ENCODE data around the gene SUOX.

The SUOX gene

GRCh38 chr12:55996715-55997534 lies at the start of gene SUOX:
Gene SUOX (plus strand): TSS chr12:55997276. CDS start chr12:56002222, 4,946 bp downstream.
- peak; percentile 99 for DNase-seq (ENCODE audit: low read depth in 1 of 2, low spot score in 1 of 2)
- in situ Hi-C loops (cut with HindIII; ENCODE audit: low pct_unique_long_range_greater_than_20kb, low sequenced_read_pairs): no loop called here
- no peak for TF ChIP-seq JUND (IDR thresholded peaks at IDR 0.05; ENCODE audit: low read depth)

GRCh38 chr12:55955344-55955743 lies 41.7 kb upstream of the SUOX start:
- in situ Hi-C loops (cut with HindIII; ENCODE audit: low pct_unique_long_range_greater_than_20kb, low sequenced_read_pairs): no loop called here

GRCh38 chr12:55955800-55956508 lies 41.1 kb upstream of the SUOX start:
- in situ Hi-C loops (cut with HindIII; ENCODE audit: low pct_unique_long_range_greater_than_20kb, low sequenced_read_pairs): no loop called here
- peak; percentile 75; the same call in 1 of the 2 replicates for TF ChIP-seq JUND (IDR thresholded peaks at IDR 0.05; ENCODE audit: low read depth)
- DNase-seq (ENCODE audit: low read depth in 1 of 2, low spot score in 1 of 2): peak in 1 of 2 experiments; percentile 85

More at GRCh38 chr12:55955344-55955743, 41.7 kb upstream of the SUOX start:
- DNase-seq (ENCODE audit: low read depth in 1 of 2, low spot score in 1 of 2): no peak
- no peak for TF ChIP-seq JUND (IDR thresholded peaks at IDR 0.05; ENCODE audit: low read depth)

- DNase-seq (ENCODE audit: low read depth in 1 of 2, low spot score in 1 of 2): peak in 1 of 2 experiments; percentile 78
- in situ Hi-C loops (cut with HindIII; ENCODE audit: low pct_unique_long_range_greater_than_20kb, low sequenced_read_pairs): no loop called here
- no peak for TF ChIP-seq JUND (IDR thresholded peaks at IDR 0.05; ENCODE audit: low read depth)
These were observed 39.8 kb upstream of the SUOX start for GRCh38 chr12:55957106-55957859.

- in situ Hi-C loops (cut with HindIII; ENCODE audit: low pct_unique_long_range_greater_than_20kb, low sequenced_read_pairs): no loop called here
- DNase-seq (ENCODE audit: low read depth in 1 of 2, low spot score in 1 of 2): no peak
- TF ChIP-seq JUND (IDR thresholded peaks at IDR 0.05; ENCODE audit: low read depth): no peak
These were observed 33.3 kb upstream of the SUOX start for GRCh38 chr12:55963760-55964159.

DNA sequence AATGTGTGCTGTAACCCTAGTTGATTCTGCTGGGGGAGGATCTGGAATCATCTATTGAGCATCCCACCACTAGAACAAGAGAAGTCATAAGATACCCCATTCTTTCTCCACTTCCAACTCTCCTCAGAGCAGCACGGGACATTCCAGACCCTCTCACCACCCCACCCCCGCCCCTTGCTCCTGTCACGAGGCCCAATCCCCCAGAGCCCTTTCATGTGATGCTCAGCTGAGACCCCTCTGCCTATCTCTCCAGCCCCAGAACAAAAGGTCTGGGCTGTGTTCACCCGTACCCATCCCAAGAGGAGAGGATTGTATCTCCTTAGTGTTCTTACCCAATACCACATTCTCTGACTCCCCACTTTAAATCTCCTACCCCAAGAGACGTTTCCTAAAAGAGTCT lies 31.8 kb upstream of the SUOX start:
- no peak for DNase-seq (ENCODE audit: low read depth in 1 of 2, low spot score in 1 of 2)
- in situ Hi-C loops (cut with HindIII; ENCODE audit: low pct_unique_long_range_greater_than_20kb, low sequenced_read_pairs): no loop called here
- no peak for TF ChIP-seq JUND (IDR thresholded peaks at IDR 0.05; ENCODE audit: low read depth)

GRCh38 chr12:55965941-55966407 lies 31.1 kb upstream of the SUOX start, which contains the start of gene PMEL:
Gene PMEL (minus strand): TSS chr12:55966042. CDS start chr12:55966011, 31 bp downstream.
- in situ Hi-C loops (cut with HindIII; ENCODE audit: low pct_unique_long_range_greater_than_20kb, low sequenced_read_pairs): no loop called here
- TF ChIP-seq JUND (IDR thresholded peaks at IDR 0.05; ENCODE audit: low read depth): no peak
- peak in 1 of 2 experiments; percentile 47 for DNase-seq (ENCODE audit: low read depth in 1 of 2, low spot score in 1 of 2)

- DNase-seq (ENCODE audit: low read depth in 1 of 2, low spot score in 1 of 2): peak; percentile 87 to 93
- in situ Hi-C loops (cut with HindIII; ENCODE audit: low pct_unique_long_range_greater_than_20kb, low sequenced_read_pairs): no loop called here
- no peak for TF ChIP-seq JUND (IDR thresholded peaks at IDR 0.05; ENCODE audit: low read depth)
These were observed 30.4 kb upstream of the SUOX start, which contains the start of gene CDK2 for GRCh38 chr12:55966408-55967281. Gene CDK2 (plus strand): TSS chr12:55966830. CDS start chr12:55967009, 179 bp downstream.

DNA sequence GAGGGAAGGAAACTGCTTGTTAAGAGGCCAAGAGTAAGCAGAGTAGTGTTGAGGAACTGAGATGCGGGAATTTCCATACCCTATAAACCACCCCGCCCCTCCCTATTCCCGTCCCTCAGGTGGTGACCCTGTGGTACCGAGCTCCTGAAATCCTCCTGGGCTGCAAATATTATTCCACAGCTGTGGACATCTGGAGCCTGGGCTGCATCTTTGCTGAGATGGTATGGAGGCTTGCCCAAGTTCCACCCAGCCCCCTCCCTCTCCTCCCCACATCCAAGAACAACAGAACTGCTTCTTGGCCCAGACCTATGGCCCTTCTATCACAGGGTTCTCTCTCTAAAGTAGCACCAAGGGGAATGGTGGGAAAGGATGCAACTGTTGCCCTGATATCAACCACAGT lies 27.7 kb upstream of the SUOX start:
- in situ Hi-C loops (cut with HindIII; ENCODE audit: low pct_unique_long_range_greater_than_20kb, low sequenced_read_pairs): no loop called here
- TF ChIP-seq JUND (IDR thresholded peaks at IDR 0.05; ENCODE audit: low read depth): no peak
- DNase-seq (ENCODE audit: low read depth in 1 of 2, low spot score in 1 of 2): no peak

- DNase-seq (ENCODE audit: low read depth in 1 of 2, low spot score in 1 of 2): no peak
- TF ChIP-seq JUND (IDR thresholded peaks at IDR 0.05; ENCODE audit: low read depth): no peak
- in situ Hi-C loops (cut with HindIII; ENCODE audit: low pct_unique_long_range_greater_than_20kb, low sequenced_read_pairs): no loop called here
These were observed 26.3 kb upstream of the SUOX start for GRCh38 chr12:55970775-55971174.

DNA sequence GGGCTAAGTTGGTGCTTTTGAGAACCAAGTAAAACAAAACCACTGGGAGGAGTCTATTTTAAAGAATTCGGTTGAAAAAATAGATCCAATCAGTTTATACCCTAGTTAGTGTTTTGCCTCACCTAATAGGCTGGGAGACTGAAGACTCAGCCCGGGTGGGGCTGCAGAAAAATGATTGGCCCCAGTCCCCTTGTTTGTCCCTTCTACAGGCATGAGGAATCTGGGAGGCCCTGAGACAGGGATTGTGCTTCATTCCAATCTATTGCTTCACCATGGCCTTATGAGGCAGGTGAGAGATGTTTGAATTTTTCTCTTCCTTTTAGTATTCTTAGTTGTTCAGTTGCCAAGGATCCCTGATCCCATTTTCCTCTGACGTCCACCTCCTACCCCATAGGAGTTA lies 25.0 kb upstream of the SUOX start:
- in situ Hi-C loops (cut with HindIII; ENCODE audit: low pct_unique_long_range_greater_than_20kb, low sequenced_read_pairs): no loop called here
- peak in 1 of 2 experiments; percentile 75 for DNase-seq (ENCODE audit: low read depth in 1 of 2, low spot score in 1 of 2)
- TF ChIP-seq JUND (IDR thresholded peaks at IDR 0.05; ENCODE audit: low read depth): no peak

Measured in T47D (cell line).